A549 (cell line): ENCODE measurements around the gene MADD. TPM values are rescaled to one million over a fixed set of nuclear protein-coding genes. Genes with fewer than 3 reads are reported as not detected.

Experiments used
- ATAC-seq, 2 experiments: fragments of 200-7000 bp in 1 of 2; fragments of >200 bp in 1 of 2; cut with Nextera tagmentation in 1 of 2; cut with Tn5 transposase in 1 of 2; 3 replicates each; pipeline versions ENCODE4 v1.8.0 to v1.9.1; 2018 to 2020; ENCODE audit warnings: mild to moderate bottlenecking in 1 of 2, moderate library complexity in 1 of 2
- CTCF ChIA-PET: fragments of 300-600 bp; sonication (Branson Sonifier 250); formaldehyde crosslinking; extraction: SDS; loops from one replicate; lab custom pipeline; 2021; ENCODE audit warnings: antibody characterized with exemption, inconsistent platforms; lab: Yijun Ruan, JAX
- POLR2A ChIA-PET: fragments of 350-600 bp; formaldehyde crosslinking; extraction: SDS; loops from one replicate; lab custom pipeline; 2021; ENCODE audit warnings: antibody characterized with exemption, inconsistent platforms; lab: Yijun Ruan, JAX
- DNase-seq, 2 experiments: peaks; one replicate each; pipeline versions ENCODE4 v3.0.0 to v3.0.0-alpha.2; 2011 to 2016; ENCODE audit warnings: low read depth in 1 of 2, low spot score in 1 of 2
- FAIRE-seq: peaks from 2 replicates; lab custom pipeline; 2011; peaks lifted over from hg19 to GRCh38; lab: Jason Lieb, UNC
- H3K27ac ChIP-seq, 2 experiments: fragments of >200 bp; sonication (Bioruptor Twin); formaldehyde crosslinking; 3 replicates each; pipeline ENCODE4 v1.5.1; 2016 to 2017
- H3K4me1 ChIP-seq: fragments of >200 bp; sonication (Bioruptor Twin); formaldehyde crosslinking; 3 replicates; pipeline ENCODE4 v1.6.1; 2016
- H3K4me2 ChIP-seq: fragments of >200 bp; sonication (Bioruptor Twin); formaldehyde crosslinking; 3 replicates; pipeline ENCODE4 v1.6.1; 2016
- H3K4me3 ChIP-seq: fragments of >200 bp; sonication (Bioruptor Twin); formaldehyde crosslinking; 3 replicates; pipeline ENCODE4 v1.5.1; 2016
- H3K9me3 ChIP-seq: fragments of >200 bp; sonication (Bioruptor Twin); formaldehyde crosslinking; 3 replicates; pipeline ENCODE4 v1.6.1; 2016
- CBX8 ChIP-seq: fragments of 200-600 bp; sonication (generic); IDR thresholded peaks from 2 replicates; pipeline ENCODE4 v1.6.1; 2016
- CEBPB ChIP-seq, 2 experiments: fragments of >200 bp in 1 of 2; sonication (Bioruptor Twin) in 1 of 2; formaldehyde crosslinking in 1 of 2; IDR thresholded peaks; 2 replicates each; pipeline ENCODE4 v1.6.1; 2012 to 2016
- CHD4 ChIP-seq: fragments of 200-600 bp; sonication (generic); IDR thresholded peaks from 2 replicates; pipeline ENCODE4 v1.6.1; 2016; ENCODE audit warnings: antibody characterized with exemption, mild to moderate bottlenecking, borderline replicate concordance
- FOSL2 ChIP-seq, 2 experiments: fragments of 450-650 bp in 1 of 2; fragments of >200 bp in 1 of 2; sonication (Bioruptor Twin) in 1 of 2; formaldehyde crosslinking; IDR thresholded peaks; 2 replicates each; pipeline versions ENCODE4 v1.5.0 to v1.6.1; 2016 to 2020; ENCODE audit warnings: mild to moderate bottlenecking in 1 of 2, moderate library complexity in 1 of 2
- HDAC2 ChIP-seq: fragments of 200-600 bp; sonication (generic); IDR thresholded peaks from 2 replicates; pipeline ENCODE4 v1.6.1; 2016
- JUNB ChIP-seq: fragments of >200 bp; sonication (Bioruptor Twin); formaldehyde crosslinking; IDR thresholded peaks from 2 replicates; pipeline ENCODE4 v1.6.1; 2016
- KDM1A ChIP-seq: fragments of 200-600 bp; sonication (generic); IDR thresholded peaks from 2 replicates; pipeline ENCODE4 v1.6.1; 2016; ENCODE audit warnings: low read depth, mild to moderate bottlenecking
- KDM5A ChIP-seq: fragments of 200-600 bp; sonication (generic); IDR thresholded peaks from 2 replicates; pipeline ENCODE4 v1.6.1; 2016; ENCODE audit warnings: antibody characterized with exemption, mild to moderate bottlenecking
- MAFK ChIP-seq: fragments of 450-650 bp; IDR thresholded peaks from 2 replicates; pipeline ENCODE4 v1.6.1; 2014; ENCODE audit not compliant: partially characterized antibody
- MAZ ChIP-seq: fragments of 150-350 bp; IDR thresholded peaks from 2 replicates; pipeline ENCODE4 v1.6.1; 2014; ENCODE audit warnings: antibody characterized with exemption, low read depth, low read length, borderline replicate concordance
- MYC ChIP-seq: IDR thresholded peaks from 2 replicates; pipeline ENCODE4 v1.6.1; 2012; ENCODE audit warnings: mild to moderate bottlenecking, inconsistent platforms, low read length, improper control_type of control experiment, borderline replicate concordance
- NPAS2 ChIP-seq: fragments of 250-450 bp; sonication (Bioruptor Pico); IDR thresholded peaks from 2 replicates; pipeline ENCODE4 v1.8.0; 2022; ENCODE audit warnings: mild to moderate bottlenecking, moderate library complexity, borderline replicate concordance
- POLR2AphosphoS2 ChIP-seq: conservative IDR thresholded peaks from 2 replicates; pipeline ENCODE4 v1.6.1; 2012; ENCODE audit warnings: low read length, improper control_type of control experiment, inconsistent platforms
- RAD21 ChIP-seq, 2 experiments: fragments of >200 bp in 1 of 2; sonication (Bioruptor Twin) in 1 of 2; formaldehyde crosslinking in 1 of 2; IDR thresholded peaks in 1 of 2; conservative IDR thresholded peaks in 1 of 2; 2 replicates in 1 of 2; 3 replicates in 1 of 2; pipeline ENCODE4 v1.6.1; 2012 to 2018; ENCODE audit warnings: inconsistent platforms in 1 of 2
- RARB ChIP-seq: fragments of 250-450 bp; sonication (Bioruptor Pico); IDR thresholded peaks from 2 replicates; pipeline ENCODE4 v1.8.0; 2021; ENCODE audit warnings: mild to moderate bottlenecking, moderate library complexity
- TFCP2L1 ChIP-seq: fragments of 250-450 bp; sonication (Bioruptor Pico); IDR thresholded peaks from 2 replicates; pipeline ENCODE4 v1.5.0; 2021; ENCODE audit warnings: mild to moderate bottlenecking
- ZFP36 ChIP-seq: fragments of 450-650 bp; IDR thresholded peaks from 2 replicates; pipeline ENCODE4 v1.6.1; 2014; ENCODE audit warnings: borderline replicate concordance; ENCODE audit not compliant: partially characterized antibody
- ZSCAN20 ChIP-seq: fragments of 250-450 bp; sonication (Bioruptor Pico); IDR thresholded peaks from 2 replicates; pipeline ENCODE4 v1.8.0; 2022; ENCODE audit warnings: mild to moderate bottlenecking, moderate library complexity
- WGBS: methylation state at CpG from one replicate; pipeline ENCODE4 v1.1.6; 2017; ENCODE audit errors: missing lambda C conversion rate; 5-methylcytosine and 5-hydroxymethylcytosine counted together
- polyA plus RNA-seq, 4 experiments: library from polyadenylated mRNA; depleted of rRNA in 3 of 4; stranded (reverse); fragments of >200 nt; fragmentation: RNase III in 1 of 4; extraction: RNeasy Plus Mini Kit Qiagen cat#74134 plus additional on column Dnase treatment in 1 of 4; gene quantifications; 2 replicates in 3 of 4; 3 replicates in 1 of 4; pipeline ENCODE4 v1.2.3, GENCODE V29; 2011 to 2017
- TF ChIP-seq, protein P1 (sequence below): fragments of >200 bp; sonication (Bioruptor Twin); formaldehyde crosslinking; IDR thresholded peaks from 3 replicates; pipeline ENCODE4 v1.6.1; 2016

MADD gene
- polyA plus RNA-seq, 2 of the 4 experiments (the other 2 are of a cell fraction) = 16.7 to 25.2 TPM

DNA sequence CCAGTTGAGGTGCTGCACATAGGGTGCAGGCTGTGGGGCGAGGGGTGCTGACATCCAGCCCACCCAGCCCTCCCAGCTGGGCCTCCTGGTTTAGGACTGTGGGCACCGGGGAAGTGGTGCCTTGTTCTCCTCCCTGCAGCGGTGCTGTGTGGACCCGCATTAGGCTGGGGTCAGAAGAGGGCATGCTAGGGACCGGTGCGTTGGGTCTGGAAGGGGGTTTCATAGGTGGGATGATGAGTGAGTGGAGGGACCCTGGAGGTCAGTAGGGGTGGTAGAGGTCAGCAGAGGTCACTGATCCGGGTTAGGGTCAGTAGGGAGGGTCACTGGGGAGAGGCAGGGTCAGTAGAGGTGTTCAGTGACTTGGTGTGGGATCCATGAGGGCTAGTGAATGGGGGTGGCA is 89.2 kb downstream of the MADD start:
- FAIRE-seq (no peak), ATAC-seq (no peak), DNase-seq (no peak)
- Histone ChIP-seq H3K4me3 (no peak overlapping the region), H3K9me3 (no peaks in the 10 kb centered on the region), H3K27ac (no peak overlapping the region), H3K4me2 (no peak overlapping the region), H3K4me1 (peaks cover 4% of the 10 kb centered on the region; the same call in 1 of the 3 replicates)
- TF ChIP-seq RARB (no peak), MYC (no peak), NPAS2 (CRISPR knock-in tag) (no peak), POLR2AphosphoS2 (no peak), CHD4 (no peak)
- TF ChIP-seq, protein P1, sequence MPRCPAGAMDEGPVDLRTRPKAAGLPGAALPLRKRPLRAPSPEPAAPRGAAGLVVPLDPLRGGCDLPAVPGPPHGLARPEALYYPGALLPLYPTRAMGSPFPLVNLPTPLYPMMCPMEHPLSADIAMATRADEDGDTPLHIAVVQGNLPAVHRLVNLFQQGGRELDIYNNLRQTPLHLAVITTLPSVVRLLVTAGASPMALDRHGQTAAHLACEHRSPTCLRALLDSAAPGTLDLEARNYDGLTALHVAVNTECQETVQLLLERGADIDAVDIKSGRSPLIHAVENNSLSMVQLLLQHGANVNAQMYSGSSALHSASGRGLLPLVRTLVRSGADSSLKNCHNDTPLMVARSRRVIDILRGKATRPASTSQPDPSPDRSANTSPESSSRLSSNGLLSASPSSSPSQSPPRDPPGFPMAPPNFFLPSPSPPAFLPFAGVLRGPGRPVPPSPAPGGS = no peak
- POLR2A ChIA-PET = interaction anchor here (0.7 kb wide), 1 partner anchor 50 kb away, joined by 3 read pairs; no protein-coding TSS in a partner anchor
- 73% methylated on average over 6 of the region's 7 CpGs for WGBS
- CTCF ChIA-PET = interaction anchor here (0.7 to 3.3 kb wide), 9 partner anchors 10 to 494 kb away, joined by 3 to 19 read pairs (median 3); no protein-coding TSS in a partner anchor

DNA sequence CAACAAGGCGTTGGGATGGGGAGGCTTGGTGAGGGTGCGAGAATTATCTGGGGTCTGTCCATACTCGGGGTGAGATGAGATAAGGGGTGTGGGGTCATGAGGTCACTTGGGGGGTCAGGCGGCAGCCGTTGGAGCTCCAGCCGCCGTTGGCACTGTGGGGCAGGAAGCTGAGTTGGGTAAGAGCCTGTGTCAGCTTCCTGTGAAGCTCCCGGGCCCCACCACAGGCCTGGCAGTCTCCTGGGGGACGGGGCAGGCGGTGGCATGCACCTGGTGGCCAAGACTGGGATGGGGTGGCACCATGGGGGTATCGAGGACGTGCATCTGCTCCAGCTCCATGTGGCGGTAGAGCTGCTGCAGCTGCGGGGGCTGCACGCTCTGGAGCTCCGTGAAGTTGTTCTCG is 89.7 kb downstream of the MADD start:
- no peak for ATAC-seq
- no peak for DNase-seq
- Histone ChIP-seq H3K4me1 (peaks cover 3% of the 10 kb centered on the region; the same call in 1 of the 3 replicates), H3K27ac (no peak overlapping the region), H3K4me2 (no peak overlapping the region), H3K4me3 (no peak overlapping the region)
- POLR2A ChIA-PET = interaction anchor here (0.7 kb wide), 1 partner anchor 49 kb away, joined by 3 read pairs; no protein-coding TSS in a partner anchor
- CTCF ChIA-PET = interaction anchor here (0.7 to 3.3 kb wide), 11 partner anchors 10 to 494 kb away, joined by 3 to 19 read pairs (median 3); partner anchors contain the start of gene ARFGAP2
- FAIRE-seq = no peak
- 68% methylated on average over 9 of the region's 17 CpGs for WGBS
- TF ChIP-seq FOSL2 (IDR thresholded peaks at IDR 0.05) (no peak), FOSL2 (CRISPR knock-in tag; IDR thresholded peaks at IDR 0.05) (no peak), MAZ (no peak), ZFP36 (no peak), KDM5A (no peak), CEBPB (IDR thresholded peaks at IDR 0.05) (no peak), CHD4 (no peak), MAFK (no peak), TFCP2L1 (CRISPR knock-in tag) (no peak), JUNB (no peak), ZSCAN20 (CRISPR knock-in tag) (no peak)
- TF ChIP-seq, all 56 proteins: peak for 0
- H3K9me3 ChIP-seq = no peaks in the 10 kb centered on the region

DNA sequence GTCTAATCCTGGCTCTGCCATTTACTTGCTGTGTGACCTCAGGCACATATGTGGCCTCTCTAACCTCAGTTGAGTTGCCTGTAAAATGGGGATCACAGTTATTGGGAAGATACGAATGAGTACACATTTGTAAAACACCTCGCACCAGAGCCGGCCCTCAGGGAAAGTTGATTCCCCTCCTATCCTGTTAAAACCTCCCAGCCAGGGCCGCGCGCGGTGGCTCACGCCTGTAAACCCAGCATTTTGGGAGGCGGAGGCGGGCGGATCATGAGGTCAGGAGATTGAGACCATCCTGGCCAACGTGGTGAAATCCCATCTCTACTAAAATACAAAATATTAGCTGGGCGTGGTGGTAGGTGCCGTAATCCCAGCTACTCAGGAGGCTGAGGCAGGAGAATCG is 90.4 kb downstream of the MADD start:
- H3K4me3 ChIP-seq = no peak overlapping the region
- ATAC-seq (no peak), DNase-seq (no peak), FAIRE-seq (no peak)
- ChIA-PET CTCF (interaction anchor here (0.6 to 3.3 kb wide), 10 partner anchors 9 to 444 kb away, joined by 3 to 19 read pairs (median 3); partner anchors contain the start of gene ARFGAP2), POLR2A (no interaction called here)
- no peaks in the 10 kb centered on the region for H3K4me1 ChIP-seq
- no peak overlapping the region for H3K4me2 ChIP-seq
- WGBS = 89% methylated on average over 15 of the region's 15 CpGs
- H3K27ac ChIP-seq = no peak overlapping the region
- no peaks in the 10 kb centered on the region for H3K9me3 ChIP-seq
- TF ChIP-seq HDAC2 (no peak), KDM1A (no peak), POLR2AphosphoS2 (no peak), ZFP36 (no peak), RAD21 (conservative IDR thresholded peaks at IDR 0.05 in 1 of 2, IDR thresholded peaks at IDR 0.05 in 1 of 2) (no peak), CBX8 (no peak), MAZ (no peak)

DNA sequence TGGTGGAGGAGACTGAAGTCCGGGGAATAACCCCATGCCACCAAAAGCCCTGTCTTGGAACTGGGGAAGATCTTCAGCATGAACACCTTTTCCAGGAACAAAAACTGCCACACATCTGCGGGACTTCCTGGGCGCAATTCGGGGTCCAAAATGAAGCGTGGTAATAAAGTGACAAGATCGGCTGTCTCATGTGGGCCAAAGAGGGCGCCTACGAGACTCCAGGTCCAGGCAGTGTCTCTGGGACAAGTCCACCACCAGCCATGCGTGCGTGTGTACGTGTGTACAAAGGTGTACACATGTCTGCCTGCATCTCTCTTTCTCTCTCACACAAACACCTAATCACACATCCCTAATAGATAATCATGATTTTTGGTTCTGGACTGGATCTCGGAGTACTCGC is 91.5 kb downstream of the MADD start:
- no peak overlapping the region for H3K4me2 ChIP-seq
- ATAC-seq = peak in 1 of 2 experiments; percentile 49; a peak in 3 of 6 replicates
- POLR2A ChIA-PET = no interaction called here
- H3K27ac ChIP-seq = no peak overlapping the region
- CTCF ChIA-PET = interaction anchor here (0.8 to 3.3 kb wide), 3 partner anchors 8 to 102 kb away, joined by 3 to 19 read pairs (median 11); no protein-coding TSS in a partner anchor
- no peaks in the 10 kb centered on the region for H3K9me3 ChIP-seq
- H3K4me1 ChIP-seq = no peaks in the 10 kb centered on the region
- H3K4me3 ChIP-seq = no peak overlapping the region
- DNase-seq = no peak
- 74% methylated on average over 13 of the region's 13 CpGs for WGBS
- FAIRE-seq = no peak
- TF ChIP-seq MAZ = no peak
